Measurements from ENCODE around the gene EIF4G3. TPM values are rescaled to one million over a fixed set of nuclear protein-coding genes. Genes with fewer than 3 reads are reported as not detected.
A peak's percentile ranks its signal among the peaks of the same experiment; 100 is the strongest.

Gene EIF4G3
- polyA plus RNA-seq, 1 donor (not counting 4 experiments of a cell fraction or from before 2014, with no cell fraction given) = 44.6 TPM

DNA sequence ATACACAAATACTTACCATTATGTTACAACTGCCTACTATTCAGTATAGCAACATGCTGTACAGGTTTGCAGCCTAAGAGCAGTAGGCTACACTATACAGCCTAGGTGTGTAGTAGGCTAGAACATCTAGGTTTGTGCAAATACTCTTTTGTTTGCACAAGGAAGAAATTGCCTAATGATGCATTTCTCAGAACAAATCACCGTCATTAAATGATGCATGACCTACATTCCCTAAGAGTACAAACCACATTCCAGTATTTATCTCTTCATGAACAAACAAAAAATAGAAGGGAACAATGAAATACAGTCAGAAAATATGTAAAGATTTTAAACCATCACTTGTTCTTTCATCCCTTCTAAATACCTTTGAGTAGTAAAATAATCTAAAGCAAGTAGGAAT lies 279.9 kb downstream of the EIF4G3 start:
- TF ChIP-seq, protein P1, sequence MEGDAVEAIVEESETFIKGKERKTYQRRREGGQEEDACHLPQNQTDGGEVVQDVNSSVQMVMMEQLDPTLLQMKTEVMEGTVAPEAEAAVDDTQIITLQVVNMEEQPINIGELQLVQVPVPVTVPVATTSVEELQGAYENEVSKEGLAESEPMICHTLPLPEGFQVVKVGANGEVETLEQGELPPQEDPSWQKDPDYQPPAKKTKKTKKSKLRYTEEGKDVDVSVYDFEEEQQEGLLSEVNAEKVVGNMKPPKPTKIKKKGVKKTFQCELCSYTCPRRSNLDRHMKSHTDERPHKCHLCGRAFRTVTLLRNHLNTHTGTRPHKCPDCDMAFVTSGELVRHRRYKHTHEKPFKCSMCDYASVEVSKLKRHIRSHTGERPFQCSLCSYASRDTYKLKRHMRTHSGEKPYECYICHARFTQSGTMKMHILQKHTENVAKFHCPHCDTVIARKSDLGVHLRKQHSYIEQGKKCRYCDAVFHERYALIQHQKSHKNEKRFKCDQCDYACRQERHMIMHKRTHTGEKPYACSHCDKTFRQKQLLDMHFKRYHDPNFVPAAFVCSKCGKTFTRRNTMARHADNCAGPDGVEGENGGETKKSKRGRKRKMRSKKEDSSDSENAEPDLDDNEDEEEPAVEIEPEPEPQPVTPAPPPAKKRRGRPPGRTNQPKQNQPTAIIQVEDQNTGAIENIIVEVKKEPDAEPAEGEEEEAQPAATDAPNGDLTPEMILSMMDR (optimal IDR thresholded peaks at IDR 0.05 in 1 of 3, IDR thresholded peaks at IDR 0.05 in 1 of 3, conservative IDR thresholded peaks at IDR 0.05 in 1 of 3; ENCODE audit: extremely low read depth in 1 of 3, insufficient read depth in 2 of 3, low read length in 3 of 3) = no peak
- no peak for TF ChIP-seq EZH2 (IDR thresholded peaks at IDR 0.05; ENCODE audit: low read length)
- Histone ChIP-seq H3K9me3 (ENCODE audit: control insufficient read depth, low read depth, low read length) (no peaks in the 10 kb centered on the region), H3K4me3 (ENCODE audit: control insufficient read depth in 2 of 3, extremely low read depth in 1 of 3, insufficient read depth in 2 of 3, low read depth in 1 of 3, low read length in 3 of 3) (no peak overlapping the region), H3K4me1 (ENCODE audit: control insufficient read depth, extremely low read depth, insufficient read depth, low read length) (no peaks in the 10 kb centered on the region), H3K9ac (ENCODE audit: control insufficient read depth, extremely low read depth, insufficient read depth, low read length) (no peak overlapping the region), H3K79me2 (ENCODE audit: control insufficient read depth, insufficient read depth, low read length) (no peaks in the 10 kb centered on the region), H3K36me3 (ENCODE audit: control insufficient read depth in 2 of 2, extremely low read depth in 1 of 2, insufficient read depth in 2 of 2, low read length in 2 of 2) (peaks cover 13 to 19% of the 10 kb centered on the region in 2 experiments), H2AFZ (ENCODE audit: control insufficient read depth, low read length) (no peak overlapping the region), H3K27ac (ENCODE audit: control insufficient read depth, insufficient read depth, low read length) (no peak overlapping the region), H3K9me1 (ENCODE audit: control insufficient read depth, extremely low read depth, insufficient read depth, low read length) (no peaks in the 10 kb centered on the region), H3K27me3 (ENCODE audit: control insufficient read depth, extremely low read depth, insufficient read depth, low read length) (no peaks in the 10 kb centered on the region), H4K20me1 (ENCODE audit: control insufficient read depth, extremely low read depth, insufficient read depth, low read length) (no peaks in the 10 kb centered on the region), H3K4me2 (ENCODE audit: control insufficient read depth, extremely low read depth, insufficient read depth, low read depth, low read length) (no peak overlapping the region)
- dilution Hi-C loops (cut with MboI; ENCODE audit: extremely low pct_ligation_motif_present, low sequenced_read_pairs) = no loop called here
- FAIRE-seq = peak; percentile 9
- no peak for DNase-seq (ENCODE audit: low read depth, low spot score)

DNA sequence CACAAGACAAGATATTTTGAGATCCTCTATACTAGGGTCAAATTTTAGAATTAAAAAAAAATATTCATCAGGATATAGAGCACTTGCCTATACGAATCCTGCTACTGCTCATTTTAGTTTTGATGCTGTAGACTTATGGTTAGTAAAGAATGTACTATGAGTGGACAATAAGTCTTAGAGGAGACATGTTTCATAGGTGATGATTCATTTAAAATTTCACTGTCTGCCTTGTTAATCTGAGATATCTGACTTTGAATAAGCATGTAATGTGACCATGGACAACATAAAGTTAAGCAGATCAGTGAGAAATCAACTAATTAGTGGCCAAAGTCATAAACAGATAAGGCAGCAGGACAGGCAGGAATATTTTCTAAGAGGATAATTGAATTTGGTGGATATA lies 282.8 kb downstream of the EIF4G3 start:
- Histone ChIP-seq H3K27ac (ENCODE audit: control insufficient read depth, insufficient read depth, low read length) (no peak overlapping the region), H3K27me3 (ENCODE audit: control insufficient read depth, extremely low read depth, insufficient read depth, low read length) (no peaks in the 10 kb centered on the region), H3K4me3 (ENCODE audit: control insufficient read depth in 2 of 3, extremely low read depth in 1 of 3, insufficient read depth in 2 of 3, low read depth in 1 of 3, low read length in 3 of 3) (no peak overlapping the region), H3K4me1 (ENCODE audit: control insufficient read depth, extremely low read depth, insufficient read depth, low read length) (no peaks in the 10 kb centered on the region), H3K9me1 (ENCODE audit: control insufficient read depth, extremely low read depth, insufficient read depth, low read length) (no peaks in the 10 kb centered on the region), H3K36me3 (ENCODE audit: control insufficient read depth in 2 of 2, extremely low read depth in 1 of 2, insufficient read depth in 2 of 2, low read length in 2 of 2) (peaks cover 11 to 17% of the 10 kb centered on the region in 2 experiments), H3K9me3 (ENCODE audit: control insufficient read depth, low read depth, low read length) (no peaks in the 10 kb centered on the region), H3K79me2 (ENCODE audit: control insufficient read depth, insufficient read depth, low read length) (no peaks in the 10 kb centered on the region), H4K20me1 (ENCODE audit: control insufficient read depth, extremely low read depth, insufficient read depth, low read length) (no peaks in the 10 kb centered on the region), H2AFZ (ENCODE audit: control insufficient read depth, low read length) (no peak overlapping the region), H3K4me2 (ENCODE audit: control insufficient read depth, extremely low read depth, insufficient read depth, low read depth, low read length) (no peak overlapping the region), H3K9ac (ENCODE audit: control insufficient read depth, extremely low read depth, insufficient read depth, low read length) (no peak overlapping the region)
- peak; percentile 5 for FAIRE-seq
- no peak for DNase-seq (ENCODE audit: low read depth, low spot score)
- no peak for TF ChIP-seq EZH2 (IDR thresholded peaks at IDR 0.05; ENCODE audit: low read length)
- TF ChIP-seq, protein P1 (optimal IDR thresholded peaks at IDR 0.05 in 1 of 3, IDR thresholded peaks at IDR 0.05 in 1 of 3, conservative IDR thresholded peaks at IDR 0.05 in 1 of 3; ENCODE audit: extremely low read depth in 1 of 3, insufficient read depth in 2 of 3, low read length in 3 of 3) = no peak
- dilution Hi-C loops (cut with MboI; ENCODE audit: extremely low pct_ligation_motif_present, low sequenced_read_pairs) = no loop called here
